Measurements from ENCODE around the gene NSFL1C. TPM values are rescaled to one million over a fixed set of nuclear protein-coding genes. Genes with fewer than 3 reads are reported as not detected.

NSFL1C gene
- polyA plus RNA-seq, 2 of the 4 experiments (the other 2 are of a cell fraction): 56.6 to 136 TPM

DNA sequence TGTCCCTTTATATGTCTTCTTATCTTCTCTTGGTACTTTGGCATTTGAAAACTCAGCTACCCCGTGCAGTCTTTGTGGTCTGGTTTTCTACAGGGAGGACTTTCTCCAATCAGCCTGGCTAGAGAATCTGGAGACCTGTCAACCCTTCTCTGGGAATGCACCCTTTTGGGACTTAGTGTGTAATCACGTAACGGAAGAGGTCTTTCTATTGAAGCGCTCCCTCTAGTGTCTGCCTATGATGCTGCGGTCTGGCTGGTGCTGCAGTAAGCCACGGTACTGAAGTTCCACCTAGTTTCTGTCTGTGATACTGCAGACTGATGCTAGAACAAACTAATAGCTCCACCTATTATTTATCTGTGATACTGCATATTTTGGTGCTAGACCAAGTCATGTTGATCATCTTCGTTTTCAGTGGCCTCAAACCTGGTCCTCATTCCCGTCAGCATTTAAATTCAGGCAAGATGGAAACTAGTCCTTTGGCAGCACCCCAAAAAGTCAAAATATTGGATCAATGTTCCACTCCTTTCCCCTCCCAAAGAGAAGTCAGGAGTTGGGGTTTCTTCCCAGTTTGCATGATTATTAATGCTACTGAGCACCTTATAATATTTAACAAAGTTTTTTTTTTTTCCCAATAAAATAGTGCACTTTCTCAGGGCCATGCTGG is 37.0 kb upstream of the NSFL1C start:
- Histone ChIP-seq H3K4me3 (no peak overlapping the region), H3K9me3 (peaks cover 8% of the 10 kb centered on the region; the same call in 1 of the 3 replicates), H3K4me1 (peaks cover 9% of the 10 kb centered on the region; the same call in 1 of the 3 replicates), H3K4me2 (no peak overlapping the region), H3K27ac (no peak overlapping the region)
- WGBS (ENCODE audit: missing lambda C conversion rate): under 1% methylated on average over 8 of the region's 8 CpGs
- ChIA-PET CTCF (interaction anchor here (0.5 to 9.9 kb wide), 98 partner anchors 8 to 1261 kb away, joined by 3 to 306 read pairs (median 5); partner anchors contain the start of genes NSFL1C and SIRPB2), POLR2A (interaction anchor here (0.7 to 1.5 kb wide), 3 partner anchors 37 to 273 kb away, joined by 3 to 7 read pairs (median 3); partner anchors contain the start of gene NSFL1C)
- TF ChIP-seq FOSL2 (IDR thresholded peaks at IDR 0.05) (no peak), FOSL2 (CRISPR knock-in tag; IDR thresholded peaks at IDR 0.05) (0 out of 2 replicates have a peak, but pooled peaks have one; percentile 24), SREBF2 (IDR thresholded peaks at IDR 0.05) (no peak), EHF (CRISPR knock-in tag; IDR thresholded peaks at IDR 0.05) (no peak), TFCP2L1 (CRISPR knock-in tag; IDR thresholded peaks at IDR 0.05) (no peak), EHMT2 (IDR thresholded peaks at IDR 0.05; ENCODE audit: low read depth) (no peak), FOXS1 (CRISPR knock-in tag; IDR thresholded peaks at IDR 0.05) (no peak), RAD21 (conservative IDR thresholded peaks at IDR 0.05 in 1 of 2, IDR thresholded peaks at IDR 0.05 in 1 of 2) (peak; percentile 98 to 99), CBX2 (IDR thresholded peaks at IDR 0.05; ENCODE audit: borderline replicate concordance, low read depth) (no peak), MYC (IDR thresholded peaks at IDR 0.05; ENCODE audit: borderline replicate concordance, low read length) (no peak), NFE2L2 (conservative IDR thresholded peaks at IDR 0.05; ENCODE audit: low read length) (no peak), EP300 (IDR thresholded peaks at IDR 0.05) (no peak), SMC3 (IDR thresholded peaks at IDR 0.05) (peak; percentile 97)
- TF ChIP-seq, protein P1, sequence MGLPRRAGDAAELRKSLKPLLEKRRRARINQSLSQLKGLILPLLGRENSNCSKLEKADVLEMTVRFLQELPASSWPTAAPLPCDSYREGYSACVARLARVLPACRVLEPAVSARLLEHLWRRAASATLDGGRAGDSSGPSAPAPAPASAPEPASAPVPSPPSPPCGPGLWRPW (IDR thresholded peaks at IDR 0.05): no peak
- TF ChIP-seq, protein P2, sequence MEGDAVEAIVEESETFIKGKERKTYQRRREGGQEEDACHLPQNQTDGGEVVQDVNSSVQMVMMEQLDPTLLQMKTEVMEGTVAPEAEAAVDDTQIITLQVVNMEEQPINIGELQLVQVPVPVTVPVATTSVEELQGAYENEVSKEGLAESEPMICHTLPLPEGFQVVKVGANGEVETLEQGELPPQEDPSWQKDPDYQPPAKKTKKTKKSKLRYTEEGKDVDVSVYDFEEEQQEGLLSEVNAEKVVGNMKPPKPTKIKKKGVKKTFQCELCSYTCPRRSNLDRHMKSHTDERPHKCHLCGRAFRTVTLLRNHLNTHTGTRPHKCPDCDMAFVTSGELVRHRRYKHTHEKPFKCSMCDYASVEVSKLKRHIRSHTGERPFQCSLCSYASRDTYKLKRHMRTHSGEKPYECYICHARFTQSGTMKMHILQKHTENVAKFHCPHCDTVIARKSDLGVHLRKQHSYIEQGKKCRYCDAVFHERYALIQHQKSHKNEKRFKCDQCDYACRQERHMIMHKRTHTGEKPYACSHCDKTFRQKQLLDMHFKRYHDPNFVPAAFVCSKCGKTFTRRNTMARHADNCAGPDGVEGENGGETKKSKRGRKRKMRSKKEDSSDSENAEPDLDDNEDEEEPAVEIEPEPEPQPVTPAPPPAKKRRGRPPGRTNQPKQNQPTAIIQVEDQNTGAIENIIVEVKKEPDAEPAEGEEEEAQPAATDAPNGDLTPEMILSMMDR (IDR thresholded peaks at IDR 0.05): peak; percentile 100
- TF ChIP-seq, protein P3, sequence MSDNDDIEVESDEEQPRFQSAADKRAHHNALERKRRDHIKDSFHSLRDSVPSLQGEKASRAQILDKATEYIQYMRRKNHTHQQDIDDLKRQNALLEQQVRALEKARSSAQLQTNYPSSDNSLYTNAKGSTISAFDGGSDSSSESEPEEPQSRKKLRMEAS (IDR thresholded peaks at IDR 0.05): peak; percentile 53; the same call in 1 of the 2 replicates
- DNase-seq (ENCODE audit: low read depth in 1 of 2, low spot score in 1 of 2) (peak; percentile 95), ATAC-seq (peak; percentile 98 to 100), FAIRE-seq (peak; percentile 99)

DNA sequence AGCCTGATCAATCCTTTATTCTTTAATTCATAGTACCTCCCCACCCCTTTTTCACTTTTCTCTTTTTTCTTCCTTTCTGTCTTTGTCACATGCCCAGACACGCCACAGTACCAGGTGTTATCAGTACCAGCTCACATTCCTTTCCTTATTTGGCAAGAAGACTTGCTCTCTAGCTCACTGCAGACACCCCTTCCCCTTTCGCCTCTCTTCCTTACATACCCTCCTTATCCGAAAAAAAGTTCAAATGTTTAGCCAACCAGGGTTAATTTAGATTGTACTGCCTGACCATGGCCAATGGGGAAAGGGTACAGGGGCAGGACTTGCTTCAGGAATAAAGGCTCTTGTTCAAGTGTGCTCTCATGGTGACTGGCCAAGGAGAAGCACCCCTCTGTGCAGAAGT is 33.8 kb upstream of the NSFL1C start:
- FAIRE-seq: no peak
- CTCF ChIA-PET: interaction anchor here (0.7 to 4.8 kb wide), 6 partner anchors 9 to 336 kb away, joined by 3 to 32 read pairs (median 3); partner anchors contain the start of gene NSFL1C

More for the DNA sequence above, 33.8 kb upstream of the NSFL1C start:
- POLR2A ChIA-PET: no interaction called here
- Histone ChIP-seq H3K9me3 (peaks cover 8% of the 10 kb centered on the region; the same call in 1 of the 3 replicates), H3K27ac (no peak overlapping the region), H3K4me3 (no peak overlapping the region), H3K4me2 (no peak overlapping the region), H3K4me1 (peaks cover 4% of the 10 kb centered on the region; the same call in 1 of the 3 replicates)
- TF ChIP-seq, protein P2 (IDR thresholded peaks at IDR 0.05): no peak
- TF ChIP-seq HEYL (CRISPR knock-in tag; IDR thresholded peaks at IDR 0.05) (no peak), KDM5A (IDR thresholded peaks at IDR 0.05) (no peak), HOXA7 (CRISPR knock-in tag; IDR thresholded peaks at IDR 0.05) (no peak), BHLHE40 (IDR thresholded peaks at IDR 0.05; ENCODE audit: low read depth, low read length) (no peak), MYC (IDR thresholded peaks at IDR 0.05; ENCODE audit: borderline replicate concordance, low read length) (no peak), RAD21 (conservative IDR thresholded peaks at IDR 0.05 in 1 of 2, IDR thresholded peaks at IDR 0.05 in 1 of 2) (no peak), PHF8 (IDR thresholded peaks at IDR 0.05; ENCODE audit: borderline replicate concordance, low read depth) (no peak), EP300 (IDR thresholded peaks at IDR 0.05) (no peak), JUNB (IDR thresholded peaks at IDR 0.05) (no peak), RARB (CRISPR knock-in tag; IDR thresholded peaks at IDR 0.05) (no peak), TFCP2L1 (CRISPR knock-in tag; IDR thresholded peaks at IDR 0.05) (no peak)
- TF ChIP-seq, protein P4, sequence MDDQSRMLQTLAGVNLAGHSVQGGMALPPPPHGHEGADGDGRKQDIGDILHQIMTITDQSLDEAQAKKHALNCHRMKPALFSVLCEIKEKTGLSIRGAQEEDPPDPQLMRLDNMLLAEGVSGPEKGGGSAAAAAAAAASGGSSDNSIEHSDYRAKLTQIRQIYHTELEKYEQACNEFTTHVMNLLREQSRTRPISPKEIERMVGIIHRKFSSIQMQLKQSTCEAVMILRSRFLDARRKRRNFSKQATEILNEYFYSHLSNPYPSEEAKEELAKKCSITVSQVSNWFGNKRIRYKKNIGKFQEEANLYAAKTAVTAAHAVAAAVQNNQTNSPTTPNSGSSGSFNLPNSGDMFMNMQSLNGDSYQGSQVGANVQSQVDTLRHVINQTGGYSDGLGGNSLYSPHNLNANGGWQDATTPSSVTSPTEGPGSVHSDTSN (IDR thresholded peaks at IDR 0.05): no peak
- TF ChIP-seq, protein P5, sequence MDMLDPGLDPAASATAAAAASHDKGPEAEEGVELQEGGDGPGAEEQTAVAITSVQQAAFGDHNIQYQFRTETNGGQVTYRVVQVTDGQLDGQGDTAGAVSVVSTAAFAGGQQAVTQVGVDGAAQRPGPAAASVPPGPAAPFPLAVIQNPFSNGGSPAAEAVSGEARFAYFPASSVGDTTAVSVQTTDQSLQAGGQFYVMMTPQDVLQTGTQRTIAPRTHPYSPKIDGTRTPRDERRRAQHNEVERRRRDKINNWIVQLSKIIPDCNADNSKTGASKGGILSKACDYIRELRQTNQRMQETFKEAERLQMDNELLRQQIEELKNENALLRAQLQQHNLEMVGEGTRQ (IDR thresholded peaks at IDR 0.05): no peak
- TF ChIP-seq, protein P6, sequence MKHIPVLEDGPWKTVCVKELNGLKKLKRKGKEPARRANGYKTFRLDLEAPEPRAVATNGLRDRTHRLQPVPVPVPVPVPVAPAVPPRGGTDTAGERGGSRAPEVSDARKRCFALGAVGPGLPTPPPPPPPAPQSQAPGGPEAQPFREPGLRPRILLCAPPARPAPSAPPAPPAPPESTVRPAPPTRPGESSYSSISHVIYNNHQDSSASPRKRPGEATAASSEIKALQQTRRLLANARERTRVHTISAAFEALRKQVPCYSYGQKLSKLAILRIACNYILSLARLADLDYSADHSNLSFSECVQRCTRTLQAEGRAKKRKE (CRISPR knock-in tag; IDR thresholded peaks at IDR 0.05; ENCODE audit: low read depth): no peak
- TF ChIP-seq, protein P7, sequence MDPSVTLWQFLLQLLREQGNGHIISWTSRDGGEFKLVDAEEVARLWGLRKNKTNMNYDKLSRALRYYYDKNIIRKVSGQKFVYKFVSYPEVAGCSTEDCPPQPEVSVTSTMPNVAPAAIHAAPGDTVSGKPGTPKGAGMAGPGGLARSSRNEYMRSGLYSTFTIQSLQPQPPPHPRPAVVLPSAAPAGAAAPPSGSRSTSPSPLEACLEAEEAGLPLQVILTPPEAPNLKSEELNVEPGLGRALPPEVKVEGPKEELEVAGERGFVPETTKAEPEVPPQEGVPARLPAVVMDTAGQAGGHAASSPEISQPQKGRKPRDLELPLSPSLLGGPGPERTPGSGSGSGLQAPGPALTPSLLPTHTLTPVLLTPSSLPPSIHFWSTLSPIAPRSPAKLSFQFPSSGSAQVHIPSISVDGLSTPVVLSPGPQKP (IDR thresholded peaks at IDR 0.05; ENCODE audit: low read depth, low read length): no peak
- DNase-seq (ENCODE audit: low read depth in 1 of 2, low spot score in 1 of 2) (no peak), ATAC-seq (no peak)
- 48% methylated on average over 3 of the region's 3 CpGs for WGBS (ENCODE audit: missing lambda C conversion rate)

Measured in A549 (cell line).